GM12892 (cell line): ENCODE measurements around the gene KLF1.

Source experiments
- POLR2A ChIP-seq: IDR thresholded peaks from 2 replicates; pipeline ENCODE4 v1.6.1; 2011; ENCODE audit warnings: low read depth, low read length, control low read depth
- TAF1 ChIP-seq: IDR thresholded peaks from 2 replicates; pipeline ENCODE4 v1.6.1; 2011; ENCODE audit warnings: low read depth, mild to moderate bottlenecking, control low read depth, low read length, borderline replicate concordance

- TF ChIP-seq POLR2A = no peak
- TF ChIP-seq TAF1 = no peak
Observed at GRCh38 chr19:12921047-12921446, 34.0 kb upstream of the KLF1 start.
